HepG2 (cell line): ENCODE results near the gene XRCC5. TPM values are rescaled to one million over a fixed set of nuclear protein-coding genes. Genes with fewer than 3 reads are reported as not detected.

Experiments used
- ATAC-seq: fragments of 200-7000 bp; cut with Tn5 transposase; 3 replicates; pipeline ENCODE4 v1.9.1; 2020; ENCODE audit warnings: mild to moderate bottlenecking, moderate library complexity
- BruUV-seq: library from RNA; stranded (reverse); fragments of 400-500 nt; replicated peaks from 2 replicates; lab custom pipeline; 2021; lab: Mats Ljungman, UMichigan
- CTCF ChIA-PET: fragments of 300-600 bp; formaldehyde crosslinking; extraction: SDS; loops from one replicate; lab custom pipeline; 2021; ENCODE audit warnings: low total read pairs, inconsistent platforms, low intra/inter-chr PET ratio; lab: Yijun Ruan, JAX
- POLR2A ChIA-PET: fragments of 350-600 bp; sonication (Branson Sonifier 250); formaldehyde crosslinking; loops from one replicate; lab custom pipeline; 2020; ENCODE audit warnings: antibody characterized with exemption, inconsistent platforms; lab: Yijun Ruan, JAX
- DNase-seq: peaks from one replicate; pipeline ENCODE4 v3.0.0-alpha.2; 2015; ENCODE audit warnings: low spot score
- FAIRE-seq: peaks from 3 replicates; lab custom pipeline; 2011; peaks lifted over from hg19 to GRCh38; lab: Jason Lieb, UNC
- H2AFZ ChIP-seq: one replicate; pipeline ENCODE4 v1.6.1; 2011; ENCODE audit warnings: low read length, inconsistent platforms
- H3K27ac ChIP-seq: fragments of 300-600 bp; 3 replicates; pipeline ENCODE4 v1.8.0; 2011; ENCODE audit warnings: mixed run types, mild to moderate bottlenecking, mixed read lengths, low read length, inconsistent platforms; ENCODE audit not compliant: insufficient read depth; ENCODE audit errors: extremely low read length
- H3K27me3 ChIP-seq, 2 experiments: fragments of 200-600 bp in 1 of 2; 2 replicates in 1 of 2; 3 replicates in 1 of 2; pipeline versions ENCODE4 v1.6.0 to v1.8.0; 2011; ENCODE audit warnings: low read length in 2 of 2, mild to moderate bottlenecking in 2 of 2, moderate library complexity in 2 of 2, inconsistent platforms in 1 of 2; ENCODE audit not compliant: insufficient read depth in 2 of 2, control insufficient read depth in 1 of 2
- H3K36me3 ChIP-seq, 2 experiments: fragments of 200-600 bp in 1 of 2; replicated peaks in 1 of 2; 2 replicates in 1 of 2; 3 replicates in 1 of 2; pipeline versions ENCODE4 v1.5.1 to v1.8.0; 2011; ENCODE audit warnings: low read length in 2 of 2, inconsistent platforms in 1 of 2; ENCODE audit not compliant: insufficient read depth in 2 of 2, control insufficient read depth in 1 of 2
- H3K4me1 ChIP-seq: 2 replicates; pipeline ENCODE4 v1.5.1; 2012; ENCODE audit warnings: low read length, inconsistent platforms; ENCODE audit not compliant: insufficient read depth
- H3K4me2 ChIP-seq: 2 replicates; pipeline ENCODE4 v1.6.0; 2011; ENCODE audit warnings: low read depth, low read length, inconsistent platforms
- H3K4me3 ChIP-seq, 3 experiments: fragments of 200-600 bp in 1 of 3; sonication (generic), shearing (Covaris generic) in 1 of 3; replicated peaks in 1 of 3; 2 replicates each; pipeline ENCODE4 v1.5.1; 2011 to 2016; ENCODE audit warnings: low read length in 3 of 3, inconsistent platforms in 2 of 3, low read depth in 2 of 3, mild to moderate bottlenecking in 2 of 3, control low read depth in 1 of 3, mixed read lengths in 1 of 3; ENCODE audit not compliant: insufficient read depth in 1 of 3
- H3K79me2 ChIP-seq: one replicate; pipeline ENCODE4 v1.6.1; 2011; ENCODE audit warnings: low read length, inconsistent platforms; ENCODE audit not compliant: insufficient read depth
- H3K9ac ChIP-seq: 2 replicates; pipeline ENCODE4 v1.6.0; 2011; ENCODE audit warnings: mild to moderate bottlenecking, low read depth, low read length, inconsistent platforms; ENCODE audit not compliant: insufficient read depth
- H3K9me3 ChIP-seq: 2 replicates; pipeline ENCODE4 v1.5.1; 2012; ENCODE audit warnings: mild to moderate bottlenecking, low read length
- H4K20me1 ChIP-seq: 2 replicates; pipeline ENCODE4 v1.6.0; 2011; ENCODE audit warnings: inconsistent platforms, mild to moderate bottlenecking, low read length, moderate library complexity; ENCODE audit not compliant: insufficient read depth
- ADNP ChIP-seq: sonication (generic); formaldehyde crosslinking; IDR thresholded peaks from 2 replicates; pipeline ENCODE4 v1.4.0; 2020; ENCODE audit warnings: missing genetic modification reagents
- CHD2 ChIP-seq: IDR thresholded peaks from 2 replicates; pipeline ENCODE4 v1.6.1; 2011; ENCODE audit warnings: low read depth, low read length, improper control_type of control experiment
- ELK4 ChIP-seq: sonication (generic); formaldehyde crosslinking; IDR thresholded peaks from 2 replicates; pipeline ENCODE4 v1.9.0; 2021; ENCODE audit warnings: missing genetic modification reagents, borderline replicate concordance
- HNRNPK ChIP-seq: fragments of 200-400 bp; formaldehyde crosslinking; IDR thresholded peaks from 2 replicates; pipeline ENCODE4 v1.6.1; 2018; ENCODE audit warnings: low read length, low read depth, moderate library complexity, mild to moderate bottlenecking; ENCODE audit not compliant: poor library complexity, severe bottlenecking
- MAFF ChIP-seq: IDR thresholded peaks from 2 replicates; pipeline ENCODE4 v1.6.1; 2011; ENCODE audit warnings: low read depth, low read length, improper control_type of control experiment
- MAFK ChIP-seq, 2 experiments: IDR thresholded peaks in 1 of 2; conservative IDR thresholded peaks in 1 of 2; 2 replicates each; pipeline ENCODE4 v1.6.1; 2011; ENCODE audit warnings: improper control_type of control experiment in 2 of 2, low read length in 2 of 2
- MIXL1 ChIP-seq: IDR thresholded peaks from 2 replicates; pipeline ENCODE4 v1.6.1; 2016
- SIN3B ChIP-seq: fragments of 150-350 bp; IDR thresholded peaks from 2 replicates; pipeline ENCODE4 v1.6.1; 2014; ENCODE audit warnings: low read length
- THAP8 ChIP-seq: sonication (generic); formaldehyde crosslinking; IDR thresholded peaks from 2 replicates; pipeline ENCODE4 v1.5.1; 2020; ENCODE audit warnings: missing genetic modification reagents, mild to moderate bottlenecking, borderline replicate concordance
- ZFY ChIP-seq: sonication (generic); formaldehyde crosslinking; IDR thresholded peaks from 2 replicates; pipeline ENCODE4 v1.4.0; 2020; ENCODE audit warnings: missing genetic modification reagents
- ZMYM3 ChIP-seq: sonication (generic); formaldehyde crosslinking; IDR thresholded peaks from 2 replicates; pipeline ENCODE4 v1.5.1; 2020; ENCODE audit warnings: mild to moderate bottlenecking, missing genetic modification reagents
- ZNF260 ChIP-seq: sonication (generic); formaldehyde crosslinking; IDR thresholded peaks from 2 replicates; pipeline ENCODE4 v1.4.0; 2020; ENCODE audit warnings: missing genetic modification reagents, low read depth, mild to moderate bottlenecking, borderline replicate concordance
- ZNF264 ChIP-seq: sonication (generic); formaldehyde crosslinking; IDR thresholded peaks from 2 replicates; pipeline ENCODE4 v1.4.0; 2020; ENCODE audit warnings: missing genetic modification reagents
- ZNF383 ChIP-seq: sonication (generic); formaldehyde crosslinking; IDR thresholded peaks from 2 replicates; pipeline ENCODE4 v1.4.0; 2020; ENCODE audit warnings: missing genetic modification reagents, mild to moderate bottlenecking, borderline replicate concordance
- ZNF512B ChIP-seq: sonication (generic); formaldehyde crosslinking; IDR thresholded peaks from 2 replicates; pipeline ENCODE4 v1.5.1; 2020; ENCODE audit warnings: missing genetic modification reagents, mild to moderate bottlenecking, borderline replicate concordance
- ZNF543 ChIP-seq: sonication (generic); formaldehyde crosslinking; IDR thresholded peaks from 2 replicates; pipeline ENCODE4 v1.4.0; 2020; ENCODE audit warnings: mild to moderate bottlenecking, missing genetic modification reagents
- ZNF746 ChIP-seq: sonication (generic); formaldehyde crosslinking; IDR thresholded peaks from 2 replicates; pipeline ENCODE4 v1.8.0; 2022; ENCODE audit warnings: mild to moderate bottlenecking, missing genetic modification reagents
- WGBS: methylation state at CpG from one replicate; pipeline ENCODE4 v1.1.6; 2017; ENCODE audit warnings: low lambda C conversion rate; 5-methylcytosine and 5-hydroxymethylcytosine counted together
- in situ Hi-C: cut with HindIII; loops from 2 replicates; pipeline ENCODE4 v1.10.0; 2017; ENCODE audit warnings: low pct_unique_long_range_greater_than_20kb; ENCODE audit not compliant: extremely low pct_ligation_motif_present
- intact Hi-C: fragments of 100-400 bp; cut with micrococcal nuclease; formaldehyde crosslinking; loops from one replicate; pipeline ENCODE4 v1.10.0; 2022; ENCODE audit not compliant: unreplicated experiment
- polyA plus RNA-seq, 8 experiments: library from polyadenylated mRNA; depleted of rRNA in 3 of 8; stranded (reverse) in 7 of 8; unstranded in 1 of 8; fragments of >200 nt; fragmentation: Illumina TruSeq in 4 of 8; extraction: Trizol in 4 of 8; gene quantifications; 2 replicates each; pipeline versions ENCODE4 v1.2.1 to v1.2.3, GENCODE V29; 2011 to 2016; ENCODE audit warnings: low read depth in 4 of 8, missing spikeins in 1 of 8, mixed read lengths in 1 of 8; ENCODE audit not compliant: insufficient read depth in 1 of 8
- total RNA-seq, 5 experiments: library from RNA; depleted of rRNA; stranded (reverse); fragments of >200 nt; fragmentation: Illumina TruSeq; extraction: Trizol; gene quantifications; 2 replicates each; pipeline ENCODE4 v1.2.3, GENCODE V29; 2016; ENCODE audit warnings: low read depth in 1 of 5

XRCC5 gene
- total and polyA plus RNA-seq, 2 of the 13 experiments (the other 11 are each of a cell fraction or from before 2014, with no cell fraction given): 264 to 454 TPM

GRCh38 chr2:216090369-216090786 lies 18.8 kb upstream of the XRCC5 start:
- CTCF ChIA-PET: no interaction called here
- TF ChIP-seq ZNF383 (CRISPR knock-in tag): no peak
- TF ChIP-seq ZMYM3 (CRISPR knock-in tag): no peak
- peak; percentile 49 to 75; a peak in 3 of 4 replicates for TF ChIP-seq MAFK (conservative IDR thresholded peaks at IDR 0.05 in 1 of 2, IDR thresholded peaks at IDR 0.05 in 1 of 2; ENCODE audit: low read length in 2 of 2)
- no peak for TF ChIP-seq ADNP (CRISPR knock-in tag)
- TF ChIP-seq ELK4 (CRISPR knock-in tag): no peak
- no peak for TF ChIP-seq SIN3B
- TF ChIP-seq ZFY (CRISPR knock-in tag): no peak
- TF ChIP-seq ZNF512B (CRISPR knock-in tag): no peak
- TF ChIP-seq ZNF260 (CRISPR knock-in tag): no peak
- TF ChIP-seq ZNF543 (CRISPR knock-in tag): no peak
- TF ChIP-seq CHD2: no peak
- no peak for TF ChIP-seq THAP8 (CRISPR knock-in tag)
- TF ChIP-seq ZNF746 (CRISPR knock-in tag): no peak
- TF ChIP-seq MAFF: 0 out of 2 replicates have a peak, but pooled peaks have one; percentile 18
- TF ChIP-seq ZNF264 (CRISPR knock-in tag): no peak
- no peak for TF ChIP-seq MIXL1
- no peak for TF ChIP-seq HNRNPK
- TF ChIP-seq, all 625 proteins: peak for 2
- FAIRE-seq: no peak
- POLR2A ChIA-PET: interaction anchor here (1.3 kb wide), 1 partner anchor 27 kb away, joined by 3 read pairs; no protein-coding TSS in a partner anchor
- WGBS: 100% methylated on average over 1 of the region's 1 CpG
- BruUV-seq: no TSS peak
- in situ Hi-C loops: no loop called here
- Histone ChIP-seq H4K20me1 (no peaks in the 10 kb centered on the region), H3K27me3 (no peaks in the 10 kb centered on the region; a peak in 1 of 5 replicates), H3K27ac (no peak overlapping the region), H3K79me2 (no peaks in the 10 kb centered on the region), H3K9me3 (no peaks in the 10 kb centered on the region), H3K4me3 (no peak overlapping the region), H3K9ac (no peak overlapping the region), H3K4me2 (no peak overlapping the region), H2AFZ (no peak overlapping the region), H3K36me3 (no peaks in the 10 kb centered on the region; a peak in 1 of 5 replicates), H3K4me1 (peaks cover 22% of the 10 kb centered on the region)
- DNase-seq: no peak
- intact Hi-C loops: no loop called here
- no peak for ATAC-seq
